ENCODE results near the gene TP53I3. TPM values are rescaled to one million over a fixed set of nuclear protein-coding genes. Genes with fewer than 3 reads are reported as not detected.

TP53I3 gene
- total RNA-seq, 1 experiment from 2014 or later = 48.1 TPM

GRCh38 chr2:24115057-24115456 lies 30.4 kb upstream of the TP53I3 start:
- Mint-ChIP-seq H3K4me1 (no peaks in the 10 kb centered on the region), H3K9me3 (peaks cover 7 to 10% of the 10 kb centered on the region in 2 experiments; a peak in 3 of 5 replicates), H3K27me3 (ENCODE audit: low read depth) (no peaks in the 10 kb centered on the region; the same call in none of the 2 replicates), H3K4me3 (no peak overlapping the region), H3K36me3 (ENCODE audit: insufficient read depth in 1 of 3, low read depth in 3 of 3) (peaks cover 0 to 13% (median 3%) of the 10 kb centered on the region in 3 experiments; a peak in 2 of 7 replicates), H3K27ac (no peak overlapping the region)
- H3K79me1 ChIP-seq (ENCODE audit: insufficient read depth, low read depth, low read length, poor library complexity, severe bottlenecking) = no peaks in the 10 kb centered on the region
- H2BK15ac ChIP-seq (ENCODE audit: low read depth, low read length) = no peak overlapping the region
- no peak overlapping the region for H3K18ac ChIP-seq (ENCODE audit: insufficient read length, low read depth, low read length)
- H2AFZ ChIP-seq (ENCODE audit: low read length) = no peak overlapping the region
- H4K91ac ChIP-seq (ENCODE audit: insufficient read length, low read depth, low read length) = no peak overlapping the region
- H3K4me1 ChIP-seq (ENCODE audit: insufficient read depth, low read length) = no peaks in the 10 kb centered on the region
- H2AK5ac ChIP-seq (ENCODE audit: insufficient read length, low read length) = no peak overlapping the region
- no peaks in the 10 kb centered on the region for H3K79me2 ChIP-seq (ENCODE audit: insufficient read depth, low read length)
- H2BK120ac ChIP-seq (ENCODE audit: low read depth, low read length, poor library complexity, severe bottlenecking) = no peak overlapping the region
- no peak overlapping the region for H2BK5ac ChIP-seq (ENCODE audit: insufficient read length, low read length)
- no peak overlapping the region for H4K8ac ChIP-seq (replicated peaks; ENCODE audit: insufficient read length, low read depth, low read length)
- H3K56ac ChIP-seq (ENCODE audit: insufficient read length, low read depth, low read length) = no peak overlapping the region
- no peak overlapping the region for H3K27ac ChIP-seq (ENCODE audit: insufficient read length, low read depth, low read length)
- no peak overlapping the region for H3K4me2 ChIP-seq (ENCODE audit: insufficient read depth, insufficient read length, low read length)
- no peaks in the 10 kb centered on the region for H4K20me1 ChIP-seq (ENCODE audit: control insufficient read depth, insufficient read depth, insufficient read length)
- no peak overlapping the region for H2BK20ac ChIP-seq (ENCODE audit: low read depth, low read length, poor library complexity, severe bottlenecking)
- H3K9me3 ChIP-seq (ENCODE audit: control insufficient read depth, low read depth, low read length) = peaks cover 7% of the 10 kb centered on the region
- no peak overlapping the region for H3T11ph ChIP-seq (ENCODE audit: low read length)
- no peak overlapping the region for H3K9ac ChIP-seq (ENCODE audit: extremely low read depth, insufficient read length, low read length)
- H4K5ac ChIP-seq (ENCODE audit: insufficient read length, low read depth, low read length) = no peak overlapping the region
- no peak overlapping the region for H2BK12ac ChIP-seq (ENCODE audit: insufficient read length, low read depth, low read length)
- no peak for DNase-seq
- H3K23me2 ChIP-seq (ENCODE audit: insufficient read length, low read depth, low read length, poor library complexity, severe bottlenecking) = no peaks in the 10 kb centered on the region
- no peak for TF ChIP-seq CTCF (conservative IDR thresholded peaks at IDR 0.05)
- H3K4ac ChIP-seq (ENCODE audit: low read depth, low read length) = no peak overlapping the region
- no CpG with 5 or more reads among the region's 2 CpGs for WGBS (ENCODE audit: extremely low coverage, insufficient read length, low lambda C conversion rate)
- H3K27me3 ChIP-seq (ENCODE audit: insufficient read depth, low read length) = no peaks in the 10 kb centered on the region
- no peak overlapping the region for H3K23ac ChIP-seq (ENCODE audit: insufficient read length, low read depth, low read length)
- no peak overlapping the region for H3K14ac ChIP-seq (ENCODE audit: insufficient read depth, low read length)

All from H9 (cell line).